ENCODE results near the gene GNB1L.

- TF ChIP-seq, protein P1, sequence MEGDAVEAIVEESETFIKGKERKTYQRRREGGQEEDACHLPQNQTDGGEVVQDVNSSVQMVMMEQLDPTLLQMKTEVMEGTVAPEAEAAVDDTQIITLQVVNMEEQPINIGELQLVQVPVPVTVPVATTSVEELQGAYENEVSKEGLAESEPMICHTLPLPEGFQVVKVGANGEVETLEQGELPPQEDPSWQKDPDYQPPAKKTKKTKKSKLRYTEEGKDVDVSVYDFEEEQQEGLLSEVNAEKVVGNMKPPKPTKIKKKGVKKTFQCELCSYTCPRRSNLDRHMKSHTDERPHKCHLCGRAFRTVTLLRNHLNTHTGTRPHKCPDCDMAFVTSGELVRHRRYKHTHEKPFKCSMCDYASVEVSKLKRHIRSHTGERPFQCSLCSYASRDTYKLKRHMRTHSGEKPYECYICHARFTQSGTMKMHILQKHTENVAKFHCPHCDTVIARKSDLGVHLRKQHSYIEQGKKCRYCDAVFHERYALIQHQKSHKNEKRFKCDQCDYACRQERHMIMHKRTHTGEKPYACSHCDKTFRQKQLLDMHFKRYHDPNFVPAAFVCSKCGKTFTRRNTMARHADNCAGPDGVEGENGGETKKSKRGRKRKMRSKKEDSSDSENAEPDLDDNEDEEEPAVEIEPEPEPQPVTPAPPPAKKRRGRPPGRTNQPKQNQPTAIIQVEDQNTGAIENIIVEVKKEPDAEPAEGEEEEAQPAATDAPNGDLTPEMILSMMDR (IDR thresholded peaks at IDR 0.05), result no peak
- TF ChIP-seq EZH2phosphoT487 (IDR thresholded peaks at IDR 0.05) (no peak), EZH2 (IDR thresholded peaks at IDR 0.05) (no peak)
Measured at GRCh38 chr22:19808873-19809478, 45.7 kb downstream of the GNB1L start.

Measured in neural progenitor cell (in vitro differentiated cells).